PFSK-1 (cell line): ENCODE measurements around the gene UBE2B.

Experiments used
- POLR2AphosphoS5 ChIP-seq: IDR thresholded peaks from 2 replicates; pipeline ENCODE4 v1.6.1; 2012; ENCODE audit warnings: low read depth, mild to moderate bottlenecking, control low read depth, low read length, moderate library complexity
- TAF1 ChIP-seq: IDR thresholded peaks from 2 replicates; pipeline ENCODE4 v1.6.1; 2012; ENCODE audit warnings: low read length, control low read depth, borderline replicate concordance; ENCODE audit not compliant: insufficient read depth
- TF ChIP-seq, protein P1 (sequence below), 2 experiments: IDR thresholded peaks; 2 replicates each; pipeline versions ENCODE4 v1.6.1 to v1.8.0; 2011 to 2012; ENCODE audit warnings: low read depth in 2 of 2, low read length in 2 of 2, control low read depth in 1 of 2, inconsistent platforms in 1 of 2, mild to moderate bottlenecking in 1 of 2, moderate library complexity in 1 of 2; ENCODE audit not compliant: insufficient read depth in 1 of 2

DNA sequence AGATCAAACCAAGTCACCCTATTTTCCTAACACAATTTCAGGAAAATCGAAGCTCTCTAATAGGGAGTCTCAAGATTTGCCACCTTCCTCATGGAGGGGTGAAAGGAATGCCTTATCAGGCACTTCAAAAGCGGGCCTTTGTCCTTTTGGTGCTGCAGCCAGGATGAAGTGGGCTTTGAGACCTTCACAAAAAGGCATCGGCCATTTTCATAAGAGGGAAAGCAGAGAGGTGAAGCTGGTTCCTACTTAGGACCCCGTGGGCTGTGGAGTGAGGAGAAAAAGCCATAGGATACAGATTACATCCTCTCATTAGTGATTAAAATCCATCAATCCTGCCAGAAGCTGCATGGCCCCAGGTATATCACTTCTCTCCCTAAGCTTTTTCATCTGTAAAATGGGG is 39.5 kb downstream of the UBE2B start:
- TF ChIP-seq, protein P1, sequence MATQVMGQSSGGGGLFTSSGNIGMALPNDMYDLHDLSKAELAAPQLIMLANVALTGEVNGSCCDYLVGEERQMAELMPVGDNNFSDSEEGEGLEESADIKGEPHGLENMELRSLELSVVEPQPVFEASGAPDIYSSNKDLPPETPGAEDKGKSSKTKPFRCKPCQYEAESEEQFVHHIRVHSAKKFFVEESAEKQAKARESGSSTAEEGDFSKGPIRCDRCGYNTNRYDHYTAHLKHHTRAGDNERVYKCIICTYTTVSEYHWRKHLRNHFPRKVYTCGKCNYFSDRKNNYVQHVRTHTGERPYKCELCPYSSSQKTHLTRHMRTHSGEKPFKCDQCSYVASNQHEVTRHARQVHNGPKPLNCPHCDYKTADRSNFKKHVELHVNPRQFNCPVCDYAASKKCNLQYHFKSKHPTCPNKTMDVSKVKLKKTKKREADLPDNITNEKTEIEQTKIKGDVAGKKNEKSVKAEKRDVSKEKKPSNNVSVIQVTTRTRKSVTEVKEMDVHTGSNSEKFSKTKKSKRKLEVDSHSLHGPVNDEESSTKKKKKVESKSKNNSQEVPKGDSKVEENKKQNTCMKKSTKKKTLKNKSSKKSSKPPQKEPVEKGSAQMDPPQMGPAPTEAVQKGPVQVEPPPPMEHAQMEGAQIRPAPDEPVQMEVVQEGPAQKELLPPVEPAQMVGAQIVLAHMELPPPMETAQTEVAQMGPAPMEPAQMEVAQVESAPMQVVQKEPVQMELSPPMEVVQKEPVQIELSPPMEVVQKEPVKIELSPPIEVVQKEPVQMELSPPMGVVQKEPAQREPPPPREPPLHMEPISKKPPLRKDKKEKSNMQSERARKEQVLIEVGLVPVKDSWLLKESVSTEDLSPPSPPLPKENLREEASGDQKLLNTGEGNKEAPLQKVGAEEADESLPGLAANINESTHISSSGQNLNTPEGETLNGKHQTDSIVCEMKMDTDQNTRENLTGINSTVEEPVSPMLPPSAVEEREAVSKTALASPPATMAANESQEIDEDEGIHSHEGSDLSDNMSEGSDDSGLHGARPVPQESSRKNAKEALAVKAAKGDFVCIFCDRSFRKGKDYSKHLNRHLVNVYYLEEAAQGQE (IDR thresholded peaks at IDR 0.05; ENCODE audit: insufficient read depth in 1 of 2, low read depth in 2 of 2, low read length in 2 of 2): no peak
- TF ChIP-seq TAF1 (no peak), POLR2AphosphoS5 (no peak)
